NCI-H2227 (cell line): ENCODE results near the gene NPSR1.
"Not testable (repeated sequence)": the region's sequence is repeated elsewhere in the genome, so short reads cannot be mapped to it uniquely, and the experiment has no call there.

Experiments used
- DNase-seq: peaks from one replicate; lab custom pipeline; 2025; ENCODE audit not compliant: unreplicated experiment; lab: John Stamatoyannopoulos, UW

Gene NPSR1

GRCh38 chr7:34756691-34757090 lies 98.7 kb downstream of the NPSR1 start:
- no peak for DNase-seq

GRCh38 chr7:34757570-34758110 lies 99.6 kb downstream of the NPSR1 start:
- no peak for DNase-seq

- DNase-seq = no peak
Observed at GRCh38 chr7:34758111-34758601, 100.1 kb downstream of the NPSR1 start.

GRCh38 chr7:34759477-34760125 lies 101.6 kb downstream of the NPSR1 start:
- peak; percentile 14 for DNase-seq

- DNase-seq = no peak
Observed at GRCh38 chr7:34760271-34760670, 102.3 kb downstream of the NPSR1 start.

- DNase-seq = no peak
Observed at GRCh38 chr7:34761206-34761605, 103.2 kb downstream of the NPSR1 start.

GRCh38 chr7:34761627-34762026 lies 103.6 kb downstream of the NPSR1 start:
- no peak for DNase-seq

- no peak for DNase-seq
Observed at GRCh38 chr7:34762764-34763163, 104.7 kb downstream of the NPSR1 start.

- DNase-seq = no peak
Observed at GRCh38 chr7:34772296-34772938, 114.4 kb downstream of the NPSR1 start.

GRCh38 chr7:34776748-34777358 lies 118.8 kb downstream of the NPSR1 start:
- no peak for DNase-seq

GRCh38 chr7:34780546-34780945 lies 122.5 kb downstream of the NPSR1 start:
- DNase-seq = no peak

- DNase-seq = no peak
Observed at GRCh38 chr7:34787586-34787985, 129.6 kb downstream of the NPSR1 start.

- no peak for DNase-seq
Observed at GRCh38 chr7:34806831-34807230, 148.8 kb downstream of the NPSR1 start.

- no peak for DNase-seq
Observed at GRCh38 chr7:34807548-34808340, 149.7 kb downstream of the NPSR1 start.

GRCh38 chr7:34814203-34814842 lies 156.3 kb downstream of the NPSR1 start:
- DNase-seq = not testable (repeated sequence)

GRCh38 chr7:34821932-34822558 lies 164.0 kb downstream of the NPSR1 start:
- DNase-seq = no peak

GRCh38 chr7:34823650-34824258 lies 165.7 kb downstream of the NPSR1 start:
- peak; percentile 19 for DNase-seq

- DNase-seq = no peak
Observed at GRCh38 chr7:34825221-34825620, 167.2 kb downstream of the NPSR1 start.

- no peak for DNase-seq
Observed at GRCh38 chr7:34830390-34830789, 172.4 kb downstream of the NPSR1 start.

GRCh38 chr7:34831436-34831835 lies 173.4 kb downstream of the NPSR1 start:
- no peak for DNase-seq
